Panc1 (cell line): ENCODE measurements around the gene FOXD2. TPM values are rescaled to one million over a fixed set of nuclear protein-coding genes. Genes with fewer than 3 reads are reported as not detected.
"Not testable (repeated sequence)": the region's sequence is repeated elsewhere in the genome, so short reads cannot be mapped to it uniquely, and the experiment has no call there.

Experiments used
- ATAC-seq: fragments of 200-7000 bp; cut with Tn5 transposase; 2 replicates; pipeline ENCODE4 v1.9.1; 2020; ENCODE audit warnings: mild to moderate bottlenecking, moderate library complexity
- BruUV-seq: library from RNA; stranded (reverse); fragments of 400-500 nt; replicated peaks from 2 replicates; lab custom pipeline; 2021; lab: Mats Ljungman, UMichigan
- CTCF ChIA-PET: fragments of 300-600 bp; sonication (Branson Sonifier 250); formaldehyde crosslinking; loops from one replicate; lab custom pipeline; 2022; ENCODE audit warnings: antibody characterized with exemption; lab: Charles Lee
- POLR2A ChIA-PET: fragments of 300-600 bp; sonication (Branson Sonifier 250); formaldehyde crosslinking; loops from one replicate; lab custom pipeline; 2022; ENCODE audit warnings: antibody characterized with exemption; lab: Charles Lee
- DNase-seq: peaks from one replicate; pipeline ENCODE4 v3.0.0-alpha.2; 2010; ENCODE audit warnings: low read depth, low spot score
- H3K27ac ChIP-seq: 2 replicates; pipeline ENCODE4 v1.5.1; 2011; ENCODE audit warnings: mild to moderate bottlenecking, low read length, inconsistent platforms
- H3K27me3 ChIP-seq: fragments of 200-500 bp; sonication (Bioruptor generic); 2 replicates; pipeline ENCODE4 v1.6.0; 2014; ENCODE audit warnings: low read length, inconsistent platforms; ENCODE audit not compliant: control insufficient read depth, insufficient read depth
- H3K36me3 ChIP-seq: fragments of 200-500 bp; sonication (Bioruptor generic); 2 replicates; pipeline ENCODE4 v1.5.1; 2014; ENCODE audit warnings: inconsistent platforms, mild to moderate bottlenecking, low read length, moderate library complexity; ENCODE audit not compliant: control insufficient read depth, insufficient read depth
- H3K4me1 ChIP-seq: 2 replicates; pipeline ENCODE4 v1.5.1; 2011; ENCODE audit warnings: inconsistent platforms, mild to moderate bottlenecking, low read length, moderate library complexity; ENCODE audit not compliant: control insufficient read depth, insufficient read depth
- H3K4me3 ChIP-seq, 2 experiments: 2 replicates each; pipeline ENCODE4 v1.5.1; 2011 to 2012; ENCODE audit warnings: low read depth in 2 of 2, low read length in 2 of 2, mild to moderate bottlenecking in 2 of 2, inconsistent platforms in 1 of 2, moderate library complexity in 1 of 2
- H3K9me3 ChIP-seq: fragments of 200-500 bp; sonication (Bioruptor generic); 2 replicates; pipeline ENCODE4 v1.5.1; 2014; ENCODE audit warnings: low read depth, mild to moderate bottlenecking, inconsistent platforms, low read length, moderate library complexity; ENCODE audit not compliant: control insufficient read depth, insufficient read depth
- CTCF ChIP-seq: fragments of 450-650 bp; IDR thresholded peaks from 2 replicates; pipeline ENCODE4 v1.5.1; 2017; ENCODE audit warnings: mild to moderate bottlenecking
- POLR2AphosphoS5 ChIP-seq: IDR thresholded peaks from 2 replicates; pipeline ENCODE4 v1.6.1; 2012; ENCODE audit warnings: mild to moderate bottlenecking, low read depth, low read length, moderate library complexity
- SIN3A ChIP-seq: IDR thresholded peaks from 2 replicates; pipeline ENCODE4 v1.6.1; 2012; ENCODE audit warnings: low read depth, mild to moderate bottlenecking, low read length, moderate library complexity, borderline replicate concordance; ENCODE audit not compliant: insufficient read depth
- TCF7L2 ChIP-seq: IDR thresholded peaks from 2 replicates; pipeline ENCODE4 v1.6.1; 2011; ENCODE audit warnings: mild to moderate bottlenecking, low read depth, low read length, inconsistent platforms
- in situ Hi-C: cut with HindIII; loops from 2 replicates; pipeline ENCODE4 v1.10.0; 2016; ENCODE audit warnings: low sequenced_read_pairs, low pct_unique_long_range_greater_than_20kb
- intact Hi-C: fragments of 100-400 bp; cut with micrococcal nuclease; formaldehyde crosslinking; loops from one replicate; pipeline ENCODE4 v1.10.0; 2022; ENCODE audit not compliant: unreplicated experiment
- total RNA-seq: library from RNA; stranded (reverse); gene quantifications from one replicate; pipeline ENCODE4 v1.2.1, GENCODE V29; 2021; ENCODE audit not compliant: unreplicated experiment
- TF ChIP-seq, protein P1 (sequence below), 2 experiments: IDR thresholded peaks; 2 replicates each; pipeline ENCODE4 v1.6.1; 2011 to 2012; ENCODE audit warnings: low read depth in 2 of 2, control low read depth in 1 of 2, low read length in 1 of 2, mild to moderate bottlenecking in 1 of 2, moderate library complexity in 1 of 2; ENCODE audit not compliant: insufficient read depth in 1 of 2

The FOXD2 gene
- total RNA-seq, 1 experiment from 2014 or later, result 2.2 TPM

- H3K27ac ChIP-seq, result no peak overlapping the region
- H3K4me3 ChIP-seq, result no peak overlapping the region
- no peaks in the 10 kb centered on the region for H3K36me3 ChIP-seq
- ATAC-seq, result no peak
- in situ Hi-C loops, result no loop called here
- ChIA-PET CTCF (no interaction called here), POLR2A (interaction anchor here (0.7 kb wide), 1 partner anchor 895 kb away, joined by 4 read pairs; no protein-coding TSS in a partner anchor)
- intact Hi-C loops, result no loop called here
- peaks cover 5% of the 10 kb centered on the region for H3K27me3 ChIP-seq
- H3K4me1 ChIP-seq, result no peaks in the 10 kb centered on the region
- no TSS peak for BruUV-seq
- no peaks in the 10 kb centered on the region for H3K9me3 ChIP-seq
- no peak for DNase-seq
- TF ChIP-seq TCF7L2 (no peak), CTCF (no peak), SIN3A (no peak), POLR2AphosphoS5 (no peak)
- TF ChIP-seq, protein P1, sequence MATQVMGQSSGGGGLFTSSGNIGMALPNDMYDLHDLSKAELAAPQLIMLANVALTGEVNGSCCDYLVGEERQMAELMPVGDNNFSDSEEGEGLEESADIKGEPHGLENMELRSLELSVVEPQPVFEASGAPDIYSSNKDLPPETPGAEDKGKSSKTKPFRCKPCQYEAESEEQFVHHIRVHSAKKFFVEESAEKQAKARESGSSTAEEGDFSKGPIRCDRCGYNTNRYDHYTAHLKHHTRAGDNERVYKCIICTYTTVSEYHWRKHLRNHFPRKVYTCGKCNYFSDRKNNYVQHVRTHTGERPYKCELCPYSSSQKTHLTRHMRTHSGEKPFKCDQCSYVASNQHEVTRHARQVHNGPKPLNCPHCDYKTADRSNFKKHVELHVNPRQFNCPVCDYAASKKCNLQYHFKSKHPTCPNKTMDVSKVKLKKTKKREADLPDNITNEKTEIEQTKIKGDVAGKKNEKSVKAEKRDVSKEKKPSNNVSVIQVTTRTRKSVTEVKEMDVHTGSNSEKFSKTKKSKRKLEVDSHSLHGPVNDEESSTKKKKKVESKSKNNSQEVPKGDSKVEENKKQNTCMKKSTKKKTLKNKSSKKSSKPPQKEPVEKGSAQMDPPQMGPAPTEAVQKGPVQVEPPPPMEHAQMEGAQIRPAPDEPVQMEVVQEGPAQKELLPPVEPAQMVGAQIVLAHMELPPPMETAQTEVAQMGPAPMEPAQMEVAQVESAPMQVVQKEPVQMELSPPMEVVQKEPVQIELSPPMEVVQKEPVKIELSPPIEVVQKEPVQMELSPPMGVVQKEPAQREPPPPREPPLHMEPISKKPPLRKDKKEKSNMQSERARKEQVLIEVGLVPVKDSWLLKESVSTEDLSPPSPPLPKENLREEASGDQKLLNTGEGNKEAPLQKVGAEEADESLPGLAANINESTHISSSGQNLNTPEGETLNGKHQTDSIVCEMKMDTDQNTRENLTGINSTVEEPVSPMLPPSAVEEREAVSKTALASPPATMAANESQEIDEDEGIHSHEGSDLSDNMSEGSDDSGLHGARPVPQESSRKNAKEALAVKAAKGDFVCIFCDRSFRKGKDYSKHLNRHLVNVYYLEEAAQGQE (IDR thresholded peaks at IDR 0.05; ENCODE audit: insufficient read depth in 1 of 2, low read depth in 2 of 2, low read length in 1 of 2), result no peak
Observed at GRCh38 chr1:47456250-47456649, 18.4 kb downstream of the FOXD2 start.

GRCh38 chr1:47457547-47457946 lies 19.7 kb downstream of the FOXD2 start:
- intact Hi-C loops, in situ Hi-C loops, H3K36me3 ChIP-seq, DNase-seq, ATAC-seq, CTCF ChIA-PET, H3K4me1 ChIP-seq, H3K9me3 ChIP-seq, H3K4me3 ChIP-seq, BruUV-seq, H3K27ac ChIP-seq, H3K27me3 ChIP-seq: not testable (repeated sequence)
- POLR2A ChIA-PET, result interaction anchor here (0.6 to 0.7 kb wide), 2 partner anchors 118 to 213 kb away, joined by 3 to 8 read pairs; no protein-coding TSS in a partner anchor

DNA sequence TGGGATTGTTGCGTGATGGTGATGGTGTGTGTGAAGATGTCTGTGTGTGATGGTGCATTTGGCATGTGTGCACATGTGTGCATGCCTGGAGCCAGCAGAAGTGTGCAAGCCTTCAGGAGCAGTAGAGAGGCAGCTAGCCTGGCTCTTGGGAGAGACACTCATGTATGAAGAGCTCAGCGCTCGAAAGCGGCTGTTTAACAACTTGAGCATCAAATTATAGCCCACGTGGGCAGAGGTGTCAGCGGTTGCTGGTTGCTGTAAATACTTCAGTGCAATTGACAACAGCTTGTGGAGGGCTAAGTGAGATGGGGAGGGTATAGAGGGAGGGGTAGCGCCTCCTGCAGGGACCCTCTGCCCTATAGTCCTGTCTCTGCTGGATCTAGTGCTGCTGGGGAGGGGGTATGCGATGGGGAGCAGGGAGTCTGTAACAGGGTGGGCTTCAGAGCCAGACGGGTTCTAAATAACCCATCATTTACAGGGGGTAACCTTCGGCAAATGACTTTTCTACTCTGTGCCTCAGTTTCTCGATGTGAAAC lies 21.5 kb downstream of the FOXD2 start:
- Histone ChIP-seq H3K27ac (no peak overlapping the region), H3K9me3 (no peaks in the 10 kb centered on the region), H3K4me1 (no peaks in the 10 kb centered on the region), H3K27me3 (peaks cover 12% of the 10 kb centered on the region), H3K36me3 (no peaks in the 10 kb centered on the region), H3K4me3 (no peak overlapping the region)
- ChIA-PET POLR2A (no interaction called here), CTCF (interaction anchor here (0.7 kb wide), 1 partner anchor 1249 kb away, joined by 3 read pairs; no protein-coding TSS in a partner anchor)
- TF ChIP-seq POLR2AphosphoS5 (no peak), TCF7L2 (no peak), CTCF (no peak), SIN3A (no peak)
- TF ChIP-seq, protein P1 (IDR thresholded peaks at IDR 0.05; ENCODE audit: insufficient read depth in 1 of 2, low read depth in 2 of 2, low read length in 1 of 2), result no peak
- ATAC-seq (no peak), DNase-seq (no peak)
- in situ Hi-C loops (no loop called here), intact Hi-C loops (no loop called here)
- no TSS peak for BruUV-seq
